B cell (primary cell): ENCODE data around the gene KLF11. TPM values are rescaled to one million over a fixed set of nuclear protein-coding genes. Genes with fewer than 3 reads are reported as not detected.

Experiments used
- ATAC-seq: fragments of 200-7000 bp; cut with Tn5 transposase; one replicate; pipeline ENCODE4 v1.10.0; 2021; ENCODE audit warnings: low read depth, mild to moderate bottlenecking, moderate number of reproducible peaks, moderate library complexity
- CTCF ChIA-PET: fragments of 350-600 bp; sonication (Branson Sonifier 250); formaldehyde crosslinking; loops from one replicate; lab custom pipeline; 2021; ENCODE audit warnings: antibody characterized with exemption, inconsistent platforms; lab: Charles Lee
- POLR2A ChIA-PET: fragments of 350-600 bp; sonication (Branson Sonifier 250); formaldehyde crosslinking; loops from one replicate; lab custom pipeline; 2021; ENCODE audit warnings: antibody characterized with exemption; lab: Charles Lee
- DNase-seq: peaks from one replicate; pipeline ENCODE4 v3.0.0; 2013
- H2AFZ ChIP-seq: 2 replicates; pipeline ENCODE4 v1.6.1; 2012; ENCODE audit warnings: mild to moderate bottlenecking, low read depth, low read length; ENCODE audit not compliant: insufficient read depth, poor library complexity, severe bottlenecking
- H3K27ac ChIP-seq, 2 donors: 1 replicate in 1 of 2; 2 replicates in 1 of 2; pipeline ENCODE4 v1.5.1; 2012 to 2013; ENCODE audit warnings: low read length in 2 of 2, mild to moderate bottlenecking in 2 of 2, moderate library complexity in 1 of 2
- H3K27me3 ChIP-seq, 4 experiments: fragments of 200-600 bp in 1 of 4; sonication (generic) in 1 of 4; replicated peaks in 1 of 4; 1 replicate in 2 of 4; 2 replicates in 2 of 4; pipeline versions ENCODE4 v1.6.1 to v1.7.0; 2013 to 2016; ENCODE audit warnings: low read length in 3 of 4, mild to moderate bottlenecking in 2 of 4, mixed read lengths in 1 of 4, moderate library complexity in 1 of 4; ENCODE audit not compliant: insufficient read depth in 4 of 4, control insufficient read depth in 3 of 4; ENCODE audit errors: control extremely low read depth in 1 of 4
- H3K36me3 ChIP-seq, 2 experiments: replicated peaks in 1 of 2; 1 replicate in 1 of 2; 2 replicates in 1 of 2; pipeline versions ENCODE4 v1.6.1 to v1.7.1; 2013; ENCODE audit warnings: low read length in 1 of 2; ENCODE audit not compliant: insufficient read depth in 2 of 2, control insufficient read depth in 1 of 2; ENCODE audit errors: control extremely low read depth in 1 of 2, extremely low read depth in 1 of 2
- H3K4me1 ChIP-seq, 2 donors: fragments of 200-600 bp in 1 of 2; sonication (generic) in 1 of 2; 1 replicate in 1 of 2; 2 replicates in 1 of 2; pipeline versions ENCODE4 v1.5.1 to v1.6.1; 2013 to 2017; ENCODE audit warnings: low read length in 2 of 2; ENCODE audit not compliant: control insufficient read depth in 2 of 2, insufficient read depth in 2 of 2
- H3K4me2 ChIP-seq: replicated peaks from 2 replicates; pipeline ENCODE3; 2012; ENCODE audit warnings: mild to moderate bottlenecking, low read depth, low read length; ENCODE audit not compliant: poor library complexity, severe bottlenecking
- H3K4me3 ChIP-seq, 5 experiments: fragments of 200-600 bp in 1 of 5; sonication (generic) in 1 of 5; 1 replicate in 3 of 5; 2 replicates in 2 of 5; pipeline versions ENCODE4 v1.5.1 to v1.7.0; 2011 to 2016; ENCODE audit warnings: low read length in 4 of 5, mild to moderate bottlenecking in 4 of 5, low read depth in 2 of 5, control low read depth in 1 of 5, moderate library complexity in 1 of 5; ENCODE audit not compliant: insufficient read depth in 1 of 5; ENCODE audit errors: control extremely low read depth in 1 of 5, extremely low read depth in 1 of 5
- H3K79me2 ChIP-seq: fragments of 200-600 bp; sonication (generic); one replicate; pipeline ENCODE4 v1.6.0; 2016; ENCODE audit warnings: low read length; ENCODE audit not compliant: control insufficient read depth, insufficient read depth
- H3K9ac ChIP-seq: fragments of 200-600 bp; sonication (generic); 2 replicates; pipeline ENCODE4 v1.6.1; 2017; ENCODE audit warnings: mild to moderate bottlenecking, low read length, moderate library complexity
- H3K9me3 ChIP-seq, 3 donors: one replicate each; pipeline versions ENCODE4 v1.6.1 to v1.7.1; 2013; ENCODE audit warnings: low read length in 2 of 3; ENCODE audit not compliant: control insufficient read depth in 2 of 3, insufficient read depth in 1 of 3; ENCODE audit errors: control extremely low read depth in 1 of 3
- H4K20me1 ChIP-seq: 2 replicates; pipeline ENCODE4 v1.6.0; 2012; ENCODE audit warnings: mild to moderate bottlenecking, low read length; ENCODE audit not compliant: insufficient read depth, control insufficient read depth, poor library complexity, severe bottlenecking
- H3K27ac Mint-ChIP-seq: one replicate; pipeline ENCODE4 v1.8.0; 2021; ENCODE audit warnings: mixed read lengths
- H3K27me3 Mint-ChIP-seq: one replicate; pipeline ENCODE4 v1.8.0; 2021; ENCODE audit warnings: mixed read lengths
- H3K4me1 Mint-ChIP-seq: one replicate; pipeline ENCODE4 v1.8.0; 2021; ENCODE audit warnings: mixed read lengths
- H3K4me3 Mint-ChIP-seq: one replicate; pipeline ENCODE4 v1.8.0; 2021; ENCODE audit warnings: mixed read lengths
- H3K9me3 Mint-ChIP-seq: one replicate; pipeline ENCODE4 v1.8.0; 2022; ENCODE audit warnings: mixed read lengths; ENCODE audit not compliant: insufficient read depth
- CTCF ChIP-seq: fragments of 200-600 bp; IDR thresholded peaks from one replicate; pipeline ENCODE4 v1.8.0; 2022; ENCODE audit warnings: antibody characterized with exemption, mild to moderate bottlenecking
- EZH2 ChIP-seq: IDR thresholded peaks from 2 replicates; pipeline ENCODE4 v1.6.1; 2012; ENCODE audit warnings: borderline replicate concordance, low read depth, mild to moderate bottlenecking, moderate library complexity, low read length; ENCODE audit not compliant: insufficient read depth, poor library complexity, severe bottlenecking
- WGBS: methylation state at CpG from one replicate; pipeline ENCODE4 v1.1.5; 2013; ENCODE audit warnings: missing lambda C conversion rate; ENCODE audit not compliant: insufficient coverage; 5-methylcytosine and 5-hydroxymethylcytosine counted together
- intact Hi-C: fragments of 100-400 bp; cut with micrococcal nuclease; formaldehyde crosslinking; loops from one replicate; pipeline ENCODE4 v1.10.0; 2022
- polyA plus RNA-seq: library from polyadenylated mRNA; depleted of rRNA; stranded (reverse); fragments of >200 nt; gene quantifications from 2 replicates; pipeline ENCODE4 v1.2.3, GENCODE V29; 2012
- total RNA-seq, 2 donors: library from RNA; stranded (reverse); fragments of 120-200 nt in 1 of 2; gene quantifications; 1 replicate in 1 of 2; 2 replicates in 1 of 2; pipeline versions ENCODE4 v1.2.3 to v1.2.4, GENCODE V29; 2013 to 2022

The KLF11 gene
- total and polyA plus RNA-seq, 2 donors (not counting 1 experiment from before 2014, with no cell fraction given): 20.8 to 48.4 TPM

- Histone ChIP-seq H3K9ac (no peak overlapping the region), H3K27me3 (peaks cover 0 to 8% (median 0%) of the 10 kb centered on the region in 4 experiments), H3K4me3 (no peak overlapping the region), H3K36me3 (no peaks in the 10 kb centered on the region), H3K9me3 (peaks cover 0 to 14% (median 0%) of the 10 kb centered on the region in 3 donors), H3K79me2 (no peaks in the 10 kb centered on the region), H2AFZ (no peak overlapping the region), H4K20me1 (no peaks in the 10 kb centered on the region), H3K27ac (no peak overlapping the region), H3K4me2 (no peak overlapping the region), H3K4me1 (no peaks in the 10 kb centered on the region)
- Mint-ChIP-seq H3K9me3 (no peaks in the 10 kb centered on the region), H3K4me3 (no peak overlapping the region), H3K4me1 (no peaks in the 10 kb centered on the region), H3K27me3 (no peaks in the 10 kb centered on the region), H3K27ac (no peak overlapping the region)
- POLR2A ChIA-PET: no interaction called here
- DNase-seq: no peak
- TF ChIP-seq EZH2 (no peak), CTCF (no peak)
- ATAC-seq: no peak
- intact Hi-C loops: no loop called here
- 95% methylated on average over 17 of the region's 19 CpGs for WGBS
- CTCF ChIA-PET: no interaction called here
Measured at GRCh38 chr2:10009271-10009810, 34.0 kb upstream of the KLF11 start.

GRCh38 chr2:10009811-10010781, 33.3 kb upstream of the KLF11 start:
- no peaks in the 10 kb centered on the region for H3K4me1 Mint-ChIP-seq
- H3K4me1 ChIP-seq: no peaks in the 10 kb centered on the region
- ChIA-PET CTCF (no interaction called here), POLR2A (no interaction called here)
- no peak overlapping the region for H3K27ac ChIP-seq
- no peak overlapping the region for H3K4me3 ChIP-seq
- H3K36me3 ChIP-seq: no peaks in the 10 kb centered on the region
- no peaks in the 10 kb centered on the region for H4K20me1 ChIP-seq
- DNase-seq: no peak
- H3K9me3 Mint-ChIP-seq: no peaks in the 10 kb centered on the region
- WGBS: 98% methylated on average over 34 of the region's 36 CpGs
- H3K79me2 ChIP-seq: no peaks in the 10 kb centered on the region
- H3K4me3 Mint-ChIP-seq: no peak overlapping the region
- TF ChIP-seq EZH2 (no peak), CTCF (no peak)
- H3K27me3 ChIP-seq: peaks cover 0 to 8% (median 0%) of the 10 kb centered on the region in 4 experiments
- ATAC-seq: no peak
- H3K27ac Mint-ChIP-seq: no peak overlapping the region
- H3K4me2 ChIP-seq: no peak overlapping the region
- intact Hi-C loops: no loop called here
- no peaks in the 10 kb centered on the region for H3K27me3 Mint-ChIP-seq
- no peak overlapping the region for H2AFZ ChIP-seq
- peaks cover 0 to 14% (median 0%) of the 10 kb centered on the region in 3 donors for H3K9me3 ChIP-seq
- H3K9ac ChIP-seq: no peak overlapping the region
